ENCODE measurements around the gene LILRB3. TPM values are rescaled to one million over a fixed set of nuclear protein-coding genes. Genes with fewer than 3 reads are reported as not detected.
"Not testable (repeated sequence)": the region's sequence is repeated elsewhere in the genome, so short reads cannot be mapped to it uniquely, and the experiment has no call there.

LILRB3 gene

DNA sequence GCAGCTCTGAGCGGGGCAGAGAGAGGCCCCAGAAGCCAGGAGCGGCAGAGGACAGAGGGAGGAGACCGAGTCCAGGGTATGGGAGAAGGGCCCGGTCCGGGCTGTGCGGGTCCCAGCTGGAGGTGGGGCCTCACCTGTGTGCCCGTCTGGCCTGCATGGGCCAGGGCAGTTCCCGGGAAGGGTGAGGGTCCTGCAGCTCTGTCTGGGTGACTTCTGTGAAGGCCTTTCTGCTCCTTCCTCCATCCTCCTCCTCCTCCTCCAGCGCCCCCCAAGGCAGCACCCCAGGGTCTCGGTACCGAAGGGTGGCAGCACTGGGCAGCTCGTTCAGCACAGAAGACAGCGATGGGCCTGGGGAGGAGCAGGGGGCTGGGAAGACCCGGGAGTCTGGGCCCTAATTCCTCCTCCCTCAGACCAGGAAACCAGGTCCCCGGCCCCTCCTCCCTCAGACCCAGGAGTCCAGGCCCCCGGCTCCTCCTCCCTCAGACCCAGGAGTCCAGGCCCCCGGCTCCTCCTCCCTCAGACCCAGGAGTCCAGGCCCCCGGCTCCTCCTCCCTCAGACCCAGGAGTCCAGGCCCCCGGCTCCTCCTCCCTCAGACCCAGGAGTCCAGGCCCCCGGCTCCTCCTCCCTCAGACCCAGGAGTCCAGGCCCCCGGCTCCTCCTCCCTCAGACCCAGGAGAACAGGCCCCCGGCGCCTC, 50.9 kb downstream of the LILRB3 start:
- H3K18ac ChIP-seq (ENCODE audit: low read length); H3K27me3 ChIP-seq (ENCODE audit: insufficient read depth, low read length, poor library complexity); H2BK120ac ChIP-seq (ENCODE audit: low read depth, low read length); H4K8ac ChIP-seq (ENCODE audit: low read depth, low read length); H3K4ac ChIP-seq (ENCODE audit: low read depth, low read length); H2BK15ac ChIP-seq (replicated peaks; ENCODE audit: low read depth); H3K27ac ChIP-seq (ENCODE audit: low read depth, low read length); H3K79me2 ChIP-seq (ENCODE audit: control insufficient read depth, insufficient read depth, low read length); H3K9ac ChIP-seq (ENCODE audit: low read length); H3K36me3 ChIP-seq (ENCODE audit: control insufficient read depth, insufficient read depth, low read length); H3K56ac ChIP-seq (ENCODE audit: low read length); H3K4me2 ChIP-seq (ENCODE audit: low read length); DNase-seq; H3K23ac ChIP-seq (ENCODE audit: low read length); H2AK5ac ChIP-seq (ENCODE audit: low read length); H3K79me1 ChIP-seq (ENCODE audit: low read length); H2BK5ac ChIP-seq (ENCODE audit: low read length); H3K4me3 ChIP-seq (ENCODE audit: low read length); H3K4me1 ChIP-seq (ENCODE audit: control insufficient read depth, low read depth, low read length); H4K5ac ChIP-seq (ENCODE audit: low read length): not testable (repeated sequence)
- no CpG with 5 or more reads among the region's 23 CpGs for WGBS (ENCODE audit: extremely low coverage, insufficient coverage, low lambda C conversion rate)

DNA sequence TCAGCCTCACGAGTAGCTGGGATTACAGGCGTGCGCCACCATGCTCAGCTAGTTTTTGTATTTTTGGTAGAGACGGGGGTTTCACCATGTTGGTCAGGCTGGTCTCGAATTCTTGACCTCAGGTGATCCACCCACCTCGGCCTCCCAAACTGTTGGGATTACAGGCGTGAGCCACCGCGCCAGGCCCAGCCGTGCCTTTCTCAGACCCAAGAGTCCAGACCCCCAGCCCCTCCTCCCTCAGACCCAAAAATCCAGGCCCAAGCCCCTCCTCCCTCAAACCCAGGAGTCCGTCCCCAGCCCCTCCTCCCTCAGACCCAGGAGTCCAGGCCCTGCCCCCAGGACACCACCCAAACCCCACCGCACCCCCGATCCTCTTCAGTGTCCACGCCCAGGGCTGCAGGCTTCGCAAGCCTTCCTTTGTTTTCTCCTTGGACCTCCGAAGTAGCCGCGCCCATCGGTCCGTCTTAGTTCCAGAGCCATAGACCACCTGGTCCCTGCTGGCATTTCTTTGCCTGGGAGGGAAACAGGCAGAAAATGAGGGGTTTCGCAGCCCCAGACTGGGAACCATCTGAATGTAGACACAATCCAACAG, 53.6 kb downstream of the LILRB3 start:
- no CpG with 5 or more reads among the region's 21 CpGs for WGBS (ENCODE audit: extremely low coverage, insufficient coverage, low lambda C conversion rate)
- no peak overlapping the region for H3K4me3 ChIP-seq (ENCODE audit: low read length)
- H3K4me2 ChIP-seq (ENCODE audit: low read length): no peak overlapping the region
- H3K79me2 ChIP-seq (ENCODE audit: control insufficient read depth, insufficient read depth, low read length): no peaks in the 10 kb centered on the region
- no peaks in the 10 kb centered on the region for H3K79me1 ChIP-seq (ENCODE audit: low read length)
- H3K23ac ChIP-seq (ENCODE audit: low read length): no peak overlapping the region
- H3K36me3 ChIP-seq (ENCODE audit: control insufficient read depth, insufficient read depth, low read length): no peaks in the 10 kb centered on the region
- H4K8ac ChIP-seq (ENCODE audit: low read depth, low read length): no peak overlapping the region
- no peak overlapping the region for H3K4ac ChIP-seq (ENCODE audit: low read depth, low read length)
- no peak overlapping the region for H2BK15ac ChIP-seq (replicated peaks; ENCODE audit: low read depth)
- H2AK5ac ChIP-seq (ENCODE audit: low read length): no peak overlapping the region
- no peak overlapping the region for H3K56ac ChIP-seq (ENCODE audit: low read length)
- DNase-seq: no peak
- H3K9ac ChIP-seq (ENCODE audit: low read length): no peak overlapping the region
- no peak overlapping the region for H3K18ac ChIP-seq (ENCODE audit: low read length)
- peaks cover 4% of the 10 kb centered on the region for H3K4me1 ChIP-seq (ENCODE audit: control insufficient read depth, low read depth, low read length)
- no peak overlapping the region for H2BK5ac ChIP-seq (ENCODE audit: low read length)
- H3K27ac ChIP-seq (ENCODE audit: low read depth, low read length): no peak overlapping the region
- H2BK120ac ChIP-seq (ENCODE audit: low read depth, low read length): no peak overlapping the region
- H4K5ac ChIP-seq (ENCODE audit: low read length): no peak overlapping the region
- H3K27me3 ChIP-seq (ENCODE audit: insufficient read depth, low read length, poor library complexity): no peaks in the 10 kb centered on the region

DNA sequence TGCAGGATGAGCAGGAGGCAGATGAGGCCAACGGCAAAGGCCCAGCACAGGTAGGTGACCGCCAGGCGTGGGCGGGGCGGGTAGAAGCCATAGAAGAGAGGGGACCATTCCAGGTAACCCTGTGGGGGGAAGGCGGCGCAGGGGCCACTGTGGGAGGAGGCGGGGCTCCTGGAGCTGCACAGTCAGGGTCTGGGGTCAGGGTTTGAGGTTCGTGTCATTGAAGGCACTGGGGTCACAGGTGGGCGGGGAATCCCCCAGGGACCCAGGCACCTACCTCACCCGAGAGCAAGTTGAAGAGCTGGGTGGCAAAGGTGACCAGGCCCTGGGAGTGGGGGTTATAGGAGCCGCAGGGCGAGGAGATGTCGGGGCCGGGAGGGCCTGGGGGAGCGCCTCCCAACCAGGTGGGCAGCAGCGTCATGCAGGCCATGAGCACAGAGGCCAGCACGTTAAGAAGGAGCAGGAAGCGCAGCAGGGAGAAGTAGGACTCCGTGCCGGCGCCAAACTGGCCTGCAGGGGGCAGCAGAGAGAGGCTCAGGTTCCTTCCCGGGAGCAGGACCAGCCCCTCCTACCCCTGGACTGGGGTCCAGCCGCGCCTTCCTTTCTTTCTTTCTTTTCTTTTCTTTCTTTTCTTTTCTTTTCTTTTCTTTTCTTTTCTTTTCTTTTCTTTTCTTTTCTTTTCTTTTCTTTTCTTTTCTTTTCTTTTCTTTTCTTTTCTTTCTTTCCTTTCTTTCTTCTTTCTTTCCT, 54.5 kb downstream of the LILRB3 start:
- no peaks in the 10 kb centered on the region for H3K27me3 ChIP-seq (ENCODE audit: insufficient read depth, low read length, poor library complexity)
- no peak overlapping the region for H3K9ac ChIP-seq (ENCODE audit: low read length)
- no peak overlapping the region for H2BK15ac ChIP-seq (replicated peaks; ENCODE audit: low read depth)
- H3K4ac ChIP-seq (ENCODE audit: low read depth, low read length): no peak overlapping the region
- no peak overlapping the region for H4K5ac ChIP-seq (ENCODE audit: low read length)
- no peak overlapping the region for H3K23ac ChIP-seq (ENCODE audit: low read length)
- H3K4me2 ChIP-seq (ENCODE audit: low read length): no peak overlapping the region
- H2AK5ac ChIP-seq (ENCODE audit: low read length): no peak overlapping the region
- H3K56ac ChIP-seq (ENCODE audit: low read length): peak overlapping the region; percentile 25
- H3K27ac ChIP-seq (ENCODE audit: low read depth, low read length): no peak overlapping the region
- no peaks in the 10 kb centered on the region for H3K79me2 ChIP-seq (ENCODE audit: control insufficient read depth, insufficient read depth, low read length)
- no peak overlapping the region for H2BK120ac ChIP-seq (ENCODE audit: low read depth, low read length)
- no peak overlapping the region for H2BK5ac ChIP-seq (ENCODE audit: low read length)
- DNase-seq: peak; percentile 91
- H3K4me3 ChIP-seq (ENCODE audit: low read length): no peak overlapping the region
- no peaks in the 10 kb centered on the region for H3K36me3 ChIP-seq (ENCODE audit: control insufficient read depth, insufficient read depth, low read length)
- no CpG with 5 or more reads among the region's 25 CpGs for WGBS (ENCODE audit: extremely low coverage, insufficient coverage, low lambda C conversion rate)
- H4K8ac ChIP-seq (ENCODE audit: low read depth, low read length): no peak overlapping the region
- H3K4me1 ChIP-seq (ENCODE audit: control insufficient read depth, low read depth, low read length): peaks cover 5% of the 10 kb centered on the region
- no peaks in the 10 kb centered on the region for H3K79me1 ChIP-seq (ENCODE audit: low read length)
- H3K18ac ChIP-seq (ENCODE audit: low read length): no peak overlapping the region

Small RNA genes within 50 kb of the gene (small RNA-seq; reads per million reads assigned to genes)
- not detected for gene RNU6-1307P (ENCODE audit: insufficient read depth)

Data from mesendoderm (in vitro differentiated cells).